ENCODE data around the gene NEDD1.
A peak's percentile ranks its signal among the peaks of the same experiment; 100 is the strongest.

NEDD1 gene

DNA sequence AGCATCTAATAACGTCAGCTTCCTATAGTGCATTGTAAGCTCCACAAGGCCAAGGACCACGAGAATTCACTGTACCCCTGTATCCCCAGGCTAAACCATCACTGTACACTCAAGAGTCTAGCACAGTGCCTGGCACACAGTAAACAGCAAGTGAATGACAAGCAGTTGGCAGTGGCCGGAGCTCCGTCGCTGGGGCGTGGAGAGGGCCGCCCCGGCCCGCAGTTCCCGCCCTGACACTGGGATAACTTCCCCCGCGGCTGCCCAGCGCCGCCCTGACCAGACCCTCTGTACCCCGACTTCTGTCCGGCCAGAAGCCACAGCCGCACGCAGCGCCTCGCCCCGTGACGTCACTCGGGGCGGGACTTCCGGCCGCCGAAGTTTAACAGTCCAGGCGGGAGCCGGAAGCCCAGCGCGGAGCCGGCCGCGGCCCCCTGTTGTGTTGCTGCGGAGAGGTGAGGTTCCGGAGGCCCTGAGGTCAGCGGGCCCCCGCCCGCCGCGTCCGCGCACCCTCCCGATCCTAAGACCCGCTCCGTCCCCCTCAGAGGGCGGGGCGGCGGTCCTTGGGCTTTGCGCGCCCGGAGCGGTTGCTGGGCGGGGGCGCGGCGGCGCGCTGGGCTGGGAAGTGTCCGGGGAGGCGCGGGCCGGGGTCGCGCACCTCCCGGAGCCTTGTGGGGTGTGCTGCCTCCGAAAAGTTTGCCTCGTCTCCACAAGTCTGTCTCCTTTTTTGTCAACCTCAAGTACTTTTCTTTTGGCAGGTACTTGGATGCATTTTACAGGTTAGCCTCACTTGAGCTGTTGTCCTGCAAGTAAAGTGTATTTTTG lies at the start of gene NEDD1:
Gene NEDD1, plus strand, starts transcription at position 409 of the 822 bp plus-strand sequence. CDS start 2,503 bp downstream, outside the sequence.
- DNase-seq = peak; percentile 93

- DNase-seq = no peak
Observed at GRCh38 chr12:96858162-96858561, 48.9 kb upstream of the NEDD1 start.

DNA sequence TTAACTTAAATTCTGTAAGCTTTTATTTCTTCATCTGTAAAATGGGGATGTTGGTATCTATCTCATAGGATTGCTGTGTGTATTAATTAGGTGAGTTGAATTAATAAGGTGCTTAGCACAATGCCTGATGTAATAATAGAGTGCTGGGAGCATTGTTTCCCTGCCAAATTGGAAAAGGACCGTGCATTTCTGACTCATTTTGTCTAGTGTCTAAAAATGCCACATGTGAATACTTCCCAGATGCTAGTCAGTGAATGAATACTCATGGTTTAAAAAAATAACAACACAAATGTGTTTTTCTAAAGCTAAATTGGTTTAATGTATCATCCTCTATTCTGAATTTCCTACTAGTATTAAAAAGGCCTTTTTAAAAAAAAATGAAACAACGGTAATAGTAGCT lies 45.4 kb upstream of the NEDD1 start:
- DNase-seq = no peak

DNA sequence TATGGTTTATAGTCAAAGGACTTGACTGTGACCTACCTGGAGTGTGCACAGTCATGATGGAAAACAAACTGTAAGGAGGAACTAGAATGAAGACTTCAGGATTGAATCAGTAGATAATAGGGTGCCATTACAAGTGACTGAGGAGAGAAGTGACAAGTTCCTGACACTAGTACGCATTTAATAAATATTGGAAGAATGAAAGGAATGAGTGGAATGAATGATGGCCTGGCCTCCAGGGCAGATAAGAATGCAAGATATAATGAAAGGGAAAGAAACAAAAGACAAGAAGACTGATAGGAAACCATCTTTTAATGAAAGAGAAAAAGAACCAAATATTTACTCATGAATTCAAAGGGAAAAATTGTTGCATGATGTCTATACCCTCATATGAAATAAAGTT lies 44.7 kb upstream of the NEDD1 start:
- DNase-seq = no peak

DNA sequence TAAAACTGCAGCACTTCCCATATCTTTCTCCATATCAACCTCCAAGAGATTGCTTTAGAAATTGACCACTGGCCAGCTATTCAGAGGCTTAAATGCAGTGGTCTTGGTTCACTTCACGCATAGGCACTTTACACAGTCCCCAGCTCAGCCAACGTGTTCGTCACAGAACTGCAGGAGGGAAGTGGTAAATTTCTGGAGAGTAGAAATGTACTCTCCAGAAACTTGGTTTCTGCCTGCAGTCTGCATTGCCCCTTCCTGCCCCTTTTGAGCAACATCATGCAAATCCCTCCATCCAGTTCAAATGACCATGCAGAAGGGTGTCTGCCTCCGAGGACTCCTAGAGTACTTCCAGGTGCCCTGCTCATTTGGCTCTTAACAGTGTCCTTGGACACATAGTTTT lies 42.7 kb upstream of the NEDD1 start:
- DNase-seq = no peak

DNA sequence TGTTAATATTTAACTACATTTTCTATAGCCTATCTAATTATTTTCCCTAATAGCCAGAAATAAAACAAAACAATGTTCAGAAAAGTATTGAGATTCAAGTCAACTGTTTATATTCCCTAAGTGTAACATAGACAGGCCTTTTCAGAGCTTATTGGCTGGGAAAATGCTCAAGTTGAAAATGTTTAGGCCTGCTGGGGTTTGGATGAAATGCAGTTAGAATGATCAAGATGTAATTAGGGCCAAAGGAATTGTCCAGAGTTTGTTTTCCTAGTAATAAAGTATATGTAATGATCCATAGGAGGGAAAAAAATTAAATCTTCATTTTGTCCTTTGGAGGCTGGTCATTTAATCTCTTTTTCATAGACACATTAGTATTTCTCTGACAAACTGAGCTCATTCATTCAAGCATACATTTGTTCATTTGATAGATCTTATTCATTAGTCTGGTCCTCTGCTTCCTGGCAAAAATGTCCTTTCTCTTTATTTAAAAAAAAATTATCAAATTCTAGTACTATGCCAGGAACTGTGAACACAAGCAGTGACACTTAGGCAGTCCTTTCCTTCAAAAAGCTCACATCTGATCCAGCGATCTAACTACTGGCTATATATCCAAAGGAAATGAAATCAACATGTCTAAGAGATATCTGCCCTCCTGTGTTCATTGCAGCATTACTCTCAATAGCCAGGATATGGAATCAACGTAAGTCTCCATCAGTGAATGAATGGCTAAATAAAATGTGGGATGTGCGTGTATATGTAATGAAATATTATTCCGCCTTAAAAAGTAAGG lies 40.1 kb upstream of the NEDD1 start:
- DNase-seq = no peak

- no peak for DNase-seq
Observed at GRCh38 chr12:96870946-96871345, 36.1 kb upstream of the NEDD1 start.

GRCh38 chr12:96872961-96873360 lies 34.1 kb upstream of the NEDD1 start:
- no peak for DNase-seq

GRCh38 chr12:96874211-96874610 lies 32.8 kb upstream of the NEDD1 start:
- DNase-seq = no peak

DNA sequence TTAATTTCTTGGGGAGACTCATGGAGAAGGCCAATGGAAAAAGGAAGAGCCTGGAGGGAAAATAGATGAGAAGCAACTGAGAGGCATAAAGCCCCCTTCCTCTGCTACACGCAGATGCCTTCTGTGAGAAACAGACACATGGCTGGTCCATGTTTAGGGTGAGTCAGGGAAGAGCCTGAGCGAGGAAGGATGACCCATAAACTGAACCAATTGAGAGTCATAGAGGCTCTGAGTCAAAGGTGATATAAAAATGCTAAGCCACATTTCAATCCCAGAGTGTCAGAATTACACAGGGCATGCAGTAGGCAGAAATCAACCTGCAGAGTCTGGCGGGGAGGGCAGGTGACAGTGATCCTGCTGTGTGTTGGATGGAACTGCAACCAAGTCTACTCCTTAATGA lies 30.1 kb upstream of the NEDD1 start:
- no peak for DNase-seq

DNA sequence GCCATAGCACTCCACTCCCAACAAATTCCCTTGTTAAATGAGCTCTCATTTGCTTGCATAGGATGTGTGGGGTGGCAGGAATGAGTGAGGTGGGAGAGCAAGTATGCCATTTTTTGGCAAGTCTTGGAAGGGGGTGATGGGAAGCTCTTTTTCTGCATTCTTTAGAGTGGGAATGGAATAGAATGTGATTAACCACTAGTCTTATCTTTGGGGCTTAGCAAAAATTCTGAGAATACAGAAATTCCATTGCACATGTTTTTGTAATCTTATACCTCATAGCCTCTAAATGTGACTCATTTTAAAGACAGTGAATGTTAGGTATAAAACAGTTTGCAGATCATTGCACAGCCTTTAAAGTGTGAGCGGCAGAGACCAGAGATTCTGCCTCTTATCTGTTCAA lies 28.4 kb upstream of the NEDD1 start:
- no peak for DNase-seq

DNA sequence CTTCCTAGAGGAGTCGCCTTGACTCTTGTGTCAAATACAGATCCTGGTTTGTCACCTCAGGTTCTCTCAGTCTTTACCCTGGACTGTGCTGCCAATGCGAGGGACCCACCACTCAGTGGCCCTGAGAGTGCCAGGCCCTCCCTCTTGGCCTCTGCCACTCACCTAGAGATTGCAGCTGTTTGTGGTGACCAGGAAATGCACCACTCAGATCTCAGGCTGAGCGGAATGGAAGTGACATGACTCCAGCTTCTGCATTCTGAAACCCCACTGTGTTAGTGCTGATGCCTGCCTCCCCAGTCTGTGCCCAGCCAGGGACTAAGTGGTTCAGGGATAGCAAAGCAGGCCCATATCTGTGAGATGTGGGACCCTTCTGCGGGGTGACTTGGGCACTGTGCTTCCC lies 27.8 kb upstream of the NEDD1 start:
- DNase-seq = no peak

DNA sequence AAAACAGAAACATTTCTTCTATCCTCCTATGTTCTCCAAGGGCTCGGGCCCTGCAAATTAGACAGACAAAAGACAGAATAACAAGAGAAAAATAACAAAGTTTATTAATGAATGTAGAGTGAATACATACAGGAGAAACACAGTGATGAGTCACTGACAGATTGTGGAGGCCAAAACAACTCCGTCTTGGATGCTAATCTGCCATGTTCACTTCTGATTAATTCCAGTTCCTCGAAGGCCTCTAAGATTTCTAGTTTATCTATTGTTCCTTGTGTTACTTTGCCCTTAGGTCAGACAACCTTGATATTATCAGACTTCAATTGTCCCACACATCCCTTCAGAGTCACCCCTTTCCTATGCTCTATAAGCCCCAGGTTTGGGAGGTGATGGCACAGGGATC lies 26.8 kb upstream of the NEDD1 start:
- DNase-seq = no peak

- no peak for DNase-seq
Observed at GRCh38 chr12:96881608-96882007, 25.4 kb upstream of the NEDD1 start.

DNA sequence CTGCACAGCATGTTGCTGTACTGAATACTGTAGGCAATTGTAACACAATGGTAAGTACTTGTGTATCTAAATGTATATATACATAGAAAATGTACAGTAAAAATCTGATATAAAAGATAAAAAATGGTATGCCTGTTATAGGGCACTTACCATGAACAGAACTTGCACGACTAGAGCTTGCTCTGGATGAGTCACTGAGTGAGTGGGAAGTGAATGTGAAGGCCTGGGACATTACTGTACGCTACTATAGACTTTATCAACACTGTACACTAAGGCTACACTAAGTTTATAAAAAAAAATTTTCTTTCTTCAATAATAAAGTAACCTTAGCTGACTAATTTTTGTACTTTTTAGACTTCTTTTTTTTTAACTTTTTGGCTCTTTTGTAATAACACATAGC lies 24.2 kb upstream of the NEDD1 start:
- DNase-seq = no peak

DNA sequence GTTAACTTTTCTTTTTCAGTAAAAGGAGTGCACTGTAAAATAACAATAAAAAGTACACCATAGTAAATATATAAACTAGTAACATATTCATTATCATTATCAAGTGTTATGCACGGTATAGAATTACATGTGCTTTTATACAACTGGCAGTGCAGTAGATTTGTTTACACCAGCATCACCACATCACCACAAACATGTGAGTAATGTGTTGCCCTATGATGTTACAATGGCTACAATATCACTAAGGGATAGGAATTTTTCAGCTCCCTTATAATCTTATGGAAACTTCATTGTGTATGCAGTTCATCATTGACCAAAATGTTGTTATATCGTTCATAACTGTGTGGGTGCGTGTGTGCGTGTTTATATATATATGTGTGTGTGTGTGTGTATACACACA lies 23.5 kb upstream of the NEDD1 start:
- no peak for DNase-seq

DNA sequence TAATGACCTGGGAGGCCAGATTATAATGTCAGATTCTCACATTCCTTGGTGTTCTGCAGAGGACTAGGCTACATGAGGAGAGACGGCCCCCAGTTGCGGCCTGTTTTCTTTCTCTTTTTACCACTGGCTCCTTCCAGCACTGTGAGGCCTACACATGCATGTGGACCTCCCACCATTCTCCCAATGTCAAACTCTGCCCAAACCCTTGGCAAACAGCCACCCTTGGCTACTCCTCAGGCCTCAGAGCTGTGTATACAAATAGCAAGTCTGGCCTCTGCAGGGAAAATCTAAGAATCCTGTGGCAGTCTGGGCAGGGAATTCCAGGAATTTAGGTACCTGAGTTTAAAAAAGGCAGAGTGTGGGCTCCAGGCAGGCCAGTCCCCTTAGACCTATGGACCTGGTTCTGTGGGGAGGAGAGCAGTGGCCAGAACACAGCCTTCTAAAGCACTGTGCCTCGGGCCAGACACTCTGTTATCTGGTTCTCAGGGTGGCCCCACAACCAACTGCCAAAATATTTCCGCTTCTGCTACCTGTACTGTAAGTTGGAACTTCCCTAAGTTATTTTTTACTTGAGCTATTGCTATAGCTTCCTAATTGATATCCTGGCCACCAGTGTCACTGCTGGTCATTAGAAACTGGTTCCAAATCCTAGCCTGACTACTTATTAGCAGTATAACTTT lies 19.9 kb upstream of the NEDD1 start:
- DNase-seq = no peak

- no peak for DNase-seq
Observed at GRCh38 chr12:96889273-96889933, 17.7 kb upstream of the NEDD1 start.

DNA sequence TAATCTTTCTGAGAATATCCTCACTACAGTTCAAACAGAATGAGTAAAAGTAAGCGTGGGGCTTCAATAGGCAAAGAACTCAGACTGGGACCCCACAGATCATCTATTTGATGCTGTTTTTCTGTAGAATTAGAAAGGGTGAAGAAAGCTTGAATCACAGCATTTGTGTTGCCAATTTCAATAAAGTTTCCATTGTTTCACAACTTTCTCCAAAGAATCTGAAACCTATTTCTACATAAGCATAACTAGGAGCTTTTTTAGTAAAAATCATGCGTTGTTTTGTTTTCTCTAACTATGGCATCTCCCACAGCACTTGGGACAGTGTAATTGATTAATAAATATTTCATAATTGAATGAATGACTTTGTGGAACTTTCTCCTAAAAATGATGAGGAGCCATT lies 16.7 kb upstream of the NEDD1 start:
- DNase-seq = no peak

- no peak for DNase-seq
Observed at GRCh38 chr12:96892104-96892503, 15.0 kb upstream of the NEDD1 start.

- DNase-seq = no peak
Observed at GRCh38 chr12:96897421-96897820, 9.6 kb upstream of the NEDD1 start.

DNA sequence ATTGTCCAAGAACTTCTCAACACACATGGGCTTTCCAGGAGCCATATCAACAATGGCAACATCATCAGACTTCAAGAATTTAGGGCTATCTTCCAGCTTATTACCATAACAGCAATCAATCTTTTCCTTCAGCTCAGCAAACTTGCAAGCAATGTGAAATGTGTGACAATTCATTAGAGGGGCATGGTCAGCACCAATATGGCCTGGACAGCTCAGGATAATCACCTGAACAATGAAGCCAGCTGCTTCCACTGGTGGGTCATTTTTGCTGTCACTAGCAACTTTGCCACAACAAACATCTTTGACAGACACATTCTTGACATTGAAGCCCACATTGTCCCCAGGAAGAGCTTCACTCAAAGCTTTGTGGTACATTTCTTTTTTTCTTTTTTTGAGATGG lies 5.9 kb upstream of the NEDD1 start:
- DNase-seq = no peak

- DNase-seq = no peak
Observed at GRCh38 chr12:96902076-96902475, 5.0 kb upstream of the NEDD1 start.

Measured in activated CD8-positive, alpha-beta memory T cell treated with anti-CD3 and anti-CD28 coated beads, Interleukin-2, amount 50 U/mL, for 48 hours (primary cell).